Muscle layer of duodenum (tissue), 2 donors: Measurements from ENCODE around the gene WDR76.

Source experiments
- H3K27ac ChIP-seq: one replicate; pipeline ENCODE4 v1.7.0; 2013; ENCODE audit warnings: mild to moderate bottlenecking, low read length
- H3K27me3 ChIP-seq: one replicate; pipeline ENCODE4 v1.7.0; 2013; ENCODE audit warnings: low read depth, mild to moderate bottlenecking, control low read depth, low read length
- H3K36me3 ChIP-seq, 2 donors: one replicate each; pipeline ENCODE4 v1.7.0; 2013; ENCODE audit warnings: low read length in 2 of 2, control low read depth in 1 of 2, mild to moderate bottlenecking in 1 of 2; ENCODE audit not compliant: insufficient read depth in 2 of 2, control insufficient read depth in 1 of 2
- H3K4me1 ChIP-seq, 2 donors: one replicate each; pipeline ENCODE4 v1.7.0; 2013; ENCODE audit warnings: low read length in 2 of 2, mild to moderate bottlenecking in 2 of 2, control low read depth in 1 of 2, moderate library complexity in 1 of 2; ENCODE audit not compliant: insufficient read depth in 2 of 2, control insufficient read depth in 1 of 2
- H3K4me3 ChIP-seq, 2 donors: one replicate each; pipeline ENCODE4 v1.7.0; 2013; ENCODE audit warnings: low read length in 2 of 2, low read depth in 1 of 2, mild to moderate bottlenecking in 1 of 2
- H3K9me3 ChIP-seq, 2 donors: one replicate each; pipeline ENCODE4 v1.7.0; 2013; ENCODE audit warnings: low read length in 2 of 2, control low read depth in 1 of 2, mild to moderate bottlenecking in 1 of 2; ENCODE audit not compliant: control insufficient read depth in 1 of 2
- donor health status: healthy.

The WDR76 gene

GRCh38 chr15:43826508-43827341 is at the start of gene WDR76:
Gene WDR76, plus strand, starts transcription at chr15:43827002. Its CDS starts 31 bp downstream, at chr15:43827033.
- Histone ChIP-seq H3K36me3 (peaks cover 0 to 3% of the 10 kb centered on the region in 2 donors), H3K9me3 (no peaks in the 10 kb centered on the region), H3K4me3 (peak within 1 kb of the TSS; percentile 55 to 72), H3K27ac (peak within 1 kb of the TSS; percentile 37), H3K27me3 (no peaks in the 10 kb centered on the region), H3K4me1 (peaks cover 5 to 24% of the 10 kb centered on the region in 2 donors)

- Histone ChIP-seq H3K36me3 (peaks cover 9 to 10% of the 10 kb centered on the region in 2 donors), H3K27ac (peak overlapping the region; percentile 84), H3K4me1 (peaks cover 0 to 6% of the 10 kb centered on the region in 2 donors), H3K27me3 (no peaks in the 10 kb centered on the region), H3K4me3 (peak overlapping the region; percentile 84 to 85), H3K9me3 (no peaks in the 10 kb centered on the region)
These were observed 49.4 kb upstream of the WDR76 start for GRCh38 chr15:43777267-43777914.

- H3K9me3 ChIP-seq: no peaks in the 10 kb centered on the region
- no peak overlapping the region for H3K4me3 ChIP-seq
- no peaks in the 10 kb centered on the region for H3K27me3 ChIP-seq
- H3K4me1 ChIP-seq: peaks cover 0 to 6% of the 10 kb centered on the region in 2 donors
- H3K27ac ChIP-seq: no peak overlapping the region
- H3K36me3 ChIP-seq: no peaks in the 10 kb centered on the region
These were observed 47.8 kb upstream of the WDR76 start for GRCh38 chr15:43779016-43779415.

- H3K27ac ChIP-seq: no peak overlapping the region
- no peaks in the 10 kb centered on the region for H3K27me3 ChIP-seq
- H3K36me3 ChIP-seq: peaks cover 10 to 13% of the 10 kb centered on the region in 2 donors
- H3K4me3 ChIP-seq: no peak overlapping the region
- H3K4me1 ChIP-seq: peaks cover 10 to 13% of the 10 kb centered on the region in 2 donors
- no peaks in the 10 kb centered on the region for H3K9me3 ChIP-seq
These were observed 37.4 kb upstream of the WDR76 start for GRCh38 chr15:43789409-43789808.

- Histone ChIP-seq H3K4me1 (peaks cover 10 to 35% of the 10 kb centered on the region in 2 donors), H3K27ac (peak within 1 kb of the TSS; percentile 99), H3K9me3 (no peaks in the 10 kb centered on the region), H3K27me3 (no peaks in the 10 kb centered on the region), H3K4me3 (peak within 1 kb of the TSS; percentile 86 to 88), H3K36me3 (peaks cover 35 to 39% of the 10 kb centered on the region in 2 donors)
These were observed 34.6 kb upstream of the WDR76 start, which contains the start of gene SERF2 for GRCh38 chr15:43791993-43792760. Gene SERF2, plus strand, starts transcription at chr15:43792320. Its CDS starts 57 bp downstream, at chr15:43792377.

GRCh38 chr15:43792761-43793476 is 33.9 kb upstream of the WDR76 start:
- peak overlapping the region; percentile 86 to 88 for H3K4me3 ChIP-seq
- H3K27me3 ChIP-seq: no peaks in the 10 kb centered on the region
- H3K36me3 ChIP-seq: peaks cover 38 to 39% of the 10 kb centered on the region in 2 donors
- no peaks in the 10 kb centered on the region for H3K9me3 ChIP-seq
- H3K4me1 ChIP-seq: peaks cover 13 to 35% of the 10 kb centered on the region in 2 donors
- H3K27ac ChIP-seq: peak overlapping the region; percentile 99

- Histone ChIP-seq H3K4me1 (peaks cover 18 to 35% of the 10 kb centered on the region in 2 donors), H3K9me3 (no peaks in the 10 kb centered on the region), H3K36me3 (peaks cover 40 to 42% of the 10 kb centered on the region in 2 donors), H3K27ac (peak overlapping the region; percentile 99), H3K27me3 (no peaks in the 10 kb centered on the region), H3K4me3 (peak overlapping the region; percentile 86 to 88)
These were observed 33.2 kb upstream of the WDR76 start for GRCh38 chr15:43793647-43794046.

- Histone ChIP-seq H3K4me3 (no peak overlapping the region), H3K27ac (peak overlapping the region; percentile 99), H3K27me3 (no peaks in the 10 kb centered on the region), H3K4me1 (peaks cover 19 to 35% of the 10 kb centered on the region in 2 donors), H3K36me3 (peaks cover 47 to 49% of the 10 kb centered on the region in 2 donors), H3K9me3 (no peaks in the 10 kb centered on the region)
These were observed 32.3 kb upstream of the WDR76 start for GRCh38 chr15:43794269-43795037.

- H3K27ac ChIP-seq: no peak overlapping the region
- no peaks in the 10 kb centered on the region for H3K27me3 ChIP-seq
- H3K4me3 ChIP-seq: no peak overlapping the region
- no peaks in the 10 kb centered on the region for H3K9me3 ChIP-seq
- H3K36me3 ChIP-seq: peaks cover 50 to 52% of the 10 kb centered on the region in 2 donors
- peaks cover 25 to 41% of the 10 kb centered on the region in 2 donors for H3K4me1 ChIP-seq
These were observed 31.6 kb upstream of the WDR76 start for GRCh38 chr15:43795197-43795596.

- no peaks in the 10 kb centered on the region for H3K27me3 ChIP-seq
- H3K36me3 ChIP-seq: peaks cover 50 to 52% of the 10 kb centered on the region in 2 donors
- no peak overlapping the region for H3K4me3 ChIP-seq
- H3K27ac ChIP-seq: no peak overlapping the region
- H3K9me3 ChIP-seq: no peaks in the 10 kb centered on the region
- H3K4me1 ChIP-seq: peaks cover 25 to 43% of the 10 kb centered on the region in 2 donors
These were observed 30.8 kb upstream of the WDR76 start for GRCh38 chr15:43795997-43796396.
